Osteoblast (primary cell): ENCODE measurements around the gene HECTD2. TPM values are rescaled to one million over a fixed set of nuclear protein-coding genes. Genes with fewer than 3 reads are reported as not detected.
"Not testable (repeated sequence)": the region's sequence is repeated elsewhere in the genome, so short reads cannot be mapped to it uniquely, and the experiment has no call there.

Experiments
- DNase-seq: peaks from one replicate; pipeline ENCODE4 v3.0.0; 2011; ENCODE audit warnings: low spot score, mixed read lengths; ENCODE audit not compliant: insufficient read length; ENCODE audit errors: missing footprints
- H2AFZ ChIP-seq: 2 replicates; pipeline ENCODE4 v1.6.0; 2011; ENCODE audit warnings: mild to moderate bottlenecking, low read length
- H3K27ac ChIP-seq: 2 replicates; pipeline ENCODE4 v1.5.1; 2011; ENCODE audit warnings: mild to moderate bottlenecking, low read depth, low read length, moderate library complexity
- H3K27me3 ChIP-seq: 2 replicates; pipeline ENCODE4 v1.6.0; 2012; ENCODE audit warnings: mild to moderate bottlenecking, control low read depth, inconsistent platforms, low read length, moderate library complexity; ENCODE audit not compliant: insufficient read depth
- H3K36me3 ChIP-seq: 2 replicates; pipeline ENCODE4 v1.5.1; 2011; ENCODE audit warnings: mild to moderate bottlenecking, low read length, control low read depth, moderate library complexity; ENCODE audit not compliant: insufficient read depth
- H3K4me1 ChIP-seq: 2 replicates; pipeline ENCODE4 v1.5.1; 2011; ENCODE audit warnings: mild to moderate bottlenecking, low read length, control low read depth, moderate library complexity; ENCODE audit not compliant: insufficient read depth
- H3K4me2 ChIP-seq: 2 replicates; pipeline ENCODE4 v1.6.0; 2011; ENCODE audit warnings: mild to moderate bottlenecking, low read length; ENCODE audit not compliant: insufficient read depth
- H3K4me3 ChIP-seq: fragments of 200-600 bp; sonication (generic); 3 replicates; pipeline ENCODE4 v1.5.1; 2012; ENCODE audit warnings: mild to moderate bottlenecking, low read length, inconsistent platforms; ENCODE audit not compliant: insufficient read depth
- H3K79me2 ChIP-seq: 2 replicates; pipeline ENCODE4 v1.6.0; 2012; ENCODE audit warnings: mild to moderate bottlenecking, low read length, control low read depth, inconsistent platforms; ENCODE audit not compliant: insufficient read depth
- H3K9me3 ChIP-seq: 2 replicates; pipeline ENCODE4 v1.5.1; 2011; ENCODE audit warnings: low read depth, low read length, control low read depth
- H4K20me1 ChIP-seq: 2 replicates; pipeline ENCODE4 v1.6.0; 2012; ENCODE audit warnings: mild to moderate bottlenecking, low read length, control low read depth; ENCODE audit not compliant: insufficient read depth
- total RNA-seq: library from RNA; depleted of rRNA; stranded (reverse); fragments of >200 nt; gene quantifications from 2 replicates; pipeline ENCODE4 v1.2.3, GENCODE V29; 2012
- TF ChIP-seq, protein P1 (sequence below): IDR thresholded peaks from 2 replicates; pipeline ENCODE4 v1.5.1; 2011; ENCODE audit warnings: mild to moderate bottlenecking, low read depth, low read length, moderate library complexity; ENCODE audit errors: extremely low read depth

The HECTD2 gene
- total RNA-seq, 1 donor: 15.9 TPM

DNA sequence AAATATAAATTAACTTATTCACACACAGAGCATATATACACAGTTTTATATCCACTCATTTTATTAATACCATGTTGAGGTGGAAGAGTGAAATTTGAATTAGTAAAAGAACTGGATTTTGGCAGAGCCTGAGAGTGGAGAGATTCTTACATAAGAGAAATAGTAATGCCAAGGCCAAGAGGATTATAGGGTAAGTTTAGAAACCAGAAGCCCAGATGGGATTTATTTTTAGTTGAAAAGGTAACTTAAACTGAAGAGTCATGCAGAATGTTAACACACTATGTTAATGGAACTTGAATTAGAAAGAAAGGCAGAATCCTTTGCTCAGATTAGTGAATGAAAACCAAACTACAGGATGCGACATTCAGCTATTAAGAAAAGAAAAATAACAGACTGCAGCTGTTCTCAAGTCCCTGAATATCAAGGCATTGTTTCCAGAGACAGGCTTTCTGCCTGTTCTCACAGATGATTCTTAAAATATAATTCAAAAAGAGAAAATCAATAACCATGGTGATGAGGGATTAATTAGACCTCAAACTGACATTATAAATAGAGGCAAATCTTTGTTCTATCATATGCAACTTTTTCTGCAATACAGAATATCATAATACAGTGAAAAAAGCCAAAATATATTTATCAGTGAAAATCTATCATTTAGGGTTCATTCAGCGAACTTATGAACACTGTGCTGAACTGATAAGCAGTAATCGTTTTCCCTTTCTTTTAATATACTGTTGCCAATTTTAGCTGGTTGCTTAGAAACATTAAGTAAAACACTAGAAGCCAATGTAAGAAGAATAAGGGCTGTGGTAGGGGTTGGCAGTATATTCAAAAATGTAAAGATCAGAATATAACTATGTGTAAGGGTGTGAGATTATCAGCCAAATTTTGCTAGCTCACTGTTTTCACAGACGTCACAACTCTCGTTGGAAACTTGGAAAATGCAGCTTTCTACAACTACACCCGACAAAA is 34.4 kb downstream of the HECTD2 start:
- Histone ChIP-seq H3K36me3 (no peaks in the 10 kb centered on the region), H3K4me2 (no peak overlapping the region), H4K20me1 (no peaks in the 10 kb centered on the region), H3K4me1 (no peaks in the 10 kb centered on the region), H3K9me3 (no peaks in the 10 kb centered on the region), H3K79me2 (peaks cover 4% of the 10 kb centered on the region), H2AFZ (no peak overlapping the region), H3K4me3 (no peak overlapping the region), H3K27ac (no peak overlapping the region), H3K27me3 (no peaks in the 10 kb centered on the region)
- TF ChIP-seq, protein P1, sequence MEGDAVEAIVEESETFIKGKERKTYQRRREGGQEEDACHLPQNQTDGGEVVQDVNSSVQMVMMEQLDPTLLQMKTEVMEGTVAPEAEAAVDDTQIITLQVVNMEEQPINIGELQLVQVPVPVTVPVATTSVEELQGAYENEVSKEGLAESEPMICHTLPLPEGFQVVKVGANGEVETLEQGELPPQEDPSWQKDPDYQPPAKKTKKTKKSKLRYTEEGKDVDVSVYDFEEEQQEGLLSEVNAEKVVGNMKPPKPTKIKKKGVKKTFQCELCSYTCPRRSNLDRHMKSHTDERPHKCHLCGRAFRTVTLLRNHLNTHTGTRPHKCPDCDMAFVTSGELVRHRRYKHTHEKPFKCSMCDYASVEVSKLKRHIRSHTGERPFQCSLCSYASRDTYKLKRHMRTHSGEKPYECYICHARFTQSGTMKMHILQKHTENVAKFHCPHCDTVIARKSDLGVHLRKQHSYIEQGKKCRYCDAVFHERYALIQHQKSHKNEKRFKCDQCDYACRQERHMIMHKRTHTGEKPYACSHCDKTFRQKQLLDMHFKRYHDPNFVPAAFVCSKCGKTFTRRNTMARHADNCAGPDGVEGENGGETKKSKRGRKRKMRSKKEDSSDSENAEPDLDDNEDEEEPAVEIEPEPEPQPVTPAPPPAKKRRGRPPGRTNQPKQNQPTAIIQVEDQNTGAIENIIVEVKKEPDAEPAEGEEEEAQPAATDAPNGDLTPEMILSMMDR: no peak
- no peak for DNase-seq

GRCh38 chr10:91452063-91452462 is 41.9 kb downstream of the HECTD2 start:
- Histone ChIP-seq H3K79me2 (no peaks in the 10 kb centered on the region), H3K9me3 (peaks cover 3% of the 10 kb centered on the region), H3K27ac (no peak overlapping the region), H3K27me3 (no peaks in the 10 kb centered on the region), H3K4me2 (no peak overlapping the region), H4K20me1 (no peaks in the 10 kb centered on the region), H3K4me3 (no peak overlapping the region), H3K36me3 (no peaks in the 10 kb centered on the region), H2AFZ (no peak overlapping the region), H3K4me1 (no peaks in the 10 kb centered on the region)
- DNase-seq: no peak
- TF ChIP-seq, protein P1: no peak

GRCh38 chr10:91453535-91453934 is 43.4 kb downstream of the HECTD2 start:
- H3K4me3 ChIP-seq: no peak overlapping the region
- H3K79me2 ChIP-seq: no peaks in the 10 kb centered on the region
- no peak overlapping the region for H3K4me2 ChIP-seq
- no peaks in the 10 kb centered on the region for H3K36me3 ChIP-seq
- H2AFZ ChIP-seq: no peak overlapping the region
- H4K20me1 ChIP-seq: no peaks in the 10 kb centered on the region
- TF ChIP-seq, protein P1: no peak
- H3K4me1 ChIP-seq: no peaks in the 10 kb centered on the region
- DNase-seq: no peak
- H3K9me3 ChIP-seq: peaks cover 3% of the 10 kb centered on the region
- no peaks in the 10 kb centered on the region for H3K27me3 ChIP-seq
- no peak overlapping the region for H3K27ac ChIP-seq

DNA sequence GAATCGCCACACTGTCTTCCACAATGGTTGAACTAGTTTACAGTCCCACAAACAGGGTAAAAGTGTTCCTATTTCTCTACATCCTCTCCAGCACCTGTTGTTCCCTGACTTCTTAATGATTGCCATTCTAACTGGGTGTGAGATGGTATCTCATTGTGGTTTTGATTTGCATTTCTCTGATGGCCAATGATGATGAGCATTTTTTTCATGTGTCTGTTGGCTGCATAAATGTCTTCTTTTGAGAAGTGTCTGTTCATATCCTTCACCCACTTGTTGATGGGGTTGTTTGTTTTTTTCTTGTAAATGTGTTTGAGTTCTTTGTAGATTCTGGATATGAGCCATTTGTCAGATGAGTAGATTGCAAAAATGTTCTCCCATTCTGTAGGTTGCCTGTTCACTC is 45.0 kb downstream of the HECTD2 start:
- H2AFZ ChIP-seq, H3K4me2 ChIP-seq, H3K79me2 ChIP-seq, DNase-seq, H3K9me3 ChIP-seq, H3K27me3 ChIP-seq, H3K27ac ChIP-seq, H4K20me1 ChIP-seq, H3K36me3 ChIP-seq, H3K4me3 ChIP-seq, H3K4me1 ChIP-seq: not testable (repeated sequence)
